Lower leg skin (tissue), 3 donors: ENCODE results near the gene E2F2.

ENCODE experiments used
- POLR2A ChIP-seq, 2 donors: fragments of 450-650 bp; IDR thresholded peaks; one replicate each; pipeline ENCODE4 v1.6.1; 2016 to 2017; ENCODE audit warnings: antibody characterized with exemption in 2 of 2, mild to moderate bottlenecking in 1 of 2, moderate library complexity in 1 of 2
- TF ChIP-seq, protein P1 (sequence below), 3 donors: fragments of 450-650 bp; IDR thresholded peaks; one replicate each; pipeline ENCODE4 v1.5.1; 2016; ENCODE audit warnings: antibody characterized with exemption in 3 of 3, mild to moderate bottlenecking in 3 of 3, moderate library complexity in 2 of 3

DNA sequence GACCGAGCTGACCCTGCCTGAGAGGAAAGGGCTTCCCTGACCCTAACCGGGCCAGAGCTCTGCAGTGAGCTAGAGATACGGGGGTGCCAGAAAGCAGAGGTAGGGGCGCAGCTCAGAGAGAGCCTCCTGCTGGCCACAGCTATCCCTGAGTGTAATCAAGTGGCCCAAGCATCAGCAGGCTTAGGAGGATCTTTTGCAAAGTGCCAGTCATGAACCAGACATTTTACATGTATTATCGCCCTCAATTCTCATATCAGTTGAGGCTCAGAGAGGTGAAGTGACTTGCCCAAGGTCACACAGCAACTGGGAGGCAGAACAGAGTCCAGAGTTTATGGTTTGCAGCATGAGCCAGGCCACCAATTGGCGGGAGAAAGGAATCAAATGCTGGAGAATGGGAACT, 35.3 kb upstream of the E2F2 start:
- TF ChIP-seq, protein P1, sequence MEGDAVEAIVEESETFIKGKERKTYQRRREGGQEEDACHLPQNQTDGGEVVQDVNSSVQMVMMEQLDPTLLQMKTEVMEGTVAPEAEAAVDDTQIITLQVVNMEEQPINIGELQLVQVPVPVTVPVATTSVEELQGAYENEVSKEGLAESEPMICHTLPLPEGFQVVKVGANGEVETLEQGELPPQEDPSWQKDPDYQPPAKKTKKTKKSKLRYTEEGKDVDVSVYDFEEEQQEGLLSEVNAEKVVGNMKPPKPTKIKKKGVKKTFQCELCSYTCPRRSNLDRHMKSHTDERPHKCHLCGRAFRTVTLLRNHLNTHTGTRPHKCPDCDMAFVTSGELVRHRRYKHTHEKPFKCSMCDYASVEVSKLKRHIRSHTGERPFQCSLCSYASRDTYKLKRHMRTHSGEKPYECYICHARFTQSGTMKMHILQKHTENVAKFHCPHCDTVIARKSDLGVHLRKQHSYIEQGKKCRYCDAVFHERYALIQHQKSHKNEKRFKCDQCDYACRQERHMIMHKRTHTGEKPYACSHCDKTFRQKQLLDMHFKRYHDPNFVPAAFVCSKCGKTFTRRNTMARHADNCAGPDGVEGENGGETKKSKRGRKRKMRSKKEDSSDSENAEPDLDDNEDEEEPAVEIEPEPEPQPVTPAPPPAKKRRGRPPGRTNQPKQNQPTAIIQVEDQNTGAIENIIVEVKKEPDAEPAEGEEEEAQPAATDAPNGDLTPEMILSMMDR (IDR thresholded peaks at IDR 0.05) = no peak
- TF ChIP-seq POLR2A (IDR thresholded peaks at IDR 0.05) = no peak
